GM18498 (cell line): Measurements from ENCODE around the gene CACNA1B.

Source experiments
- ATAC-seq: cut with Tn5 transposase; IDR thresholded peaks from one replicate; pipeline ENCODE4 v1.9.1; 2021; ENCODE audit warnings: mild to moderate bottlenecking, moderate library complexity; ENCODE audit not compliant: unreplicated experiment

CACNA1B gene

GRCh38 chr9:137978262-137978714, 100.7 kb downstream of the CACNA1B start:
- ATAC-seq = no peak

DNA sequence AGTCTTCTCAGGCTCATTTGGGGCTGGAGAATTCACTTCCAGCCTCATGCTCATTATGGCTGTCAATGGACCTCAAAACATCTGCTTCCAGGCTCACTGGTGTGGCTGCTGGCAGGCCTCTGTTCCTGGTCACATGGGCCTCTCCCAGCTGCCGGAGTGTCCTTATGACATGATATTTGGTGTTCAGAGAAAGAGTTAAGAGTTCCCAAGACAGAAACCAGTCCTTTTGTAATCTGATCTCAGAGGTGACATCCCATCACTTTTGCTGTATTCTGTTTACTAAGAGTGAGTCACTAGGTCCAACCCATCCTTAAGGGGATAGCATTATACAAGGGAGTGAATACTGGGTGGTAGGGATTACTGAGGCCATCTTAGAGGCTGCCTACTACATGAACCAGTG, 104.6 kb downstream of the CACNA1B start:
- ATAC-seq = no peak

GRCh38 chr9:137984005-137984404, 106.4 kb downstream of the CACNA1B start:
- ATAC-seq = no peak

DNA sequence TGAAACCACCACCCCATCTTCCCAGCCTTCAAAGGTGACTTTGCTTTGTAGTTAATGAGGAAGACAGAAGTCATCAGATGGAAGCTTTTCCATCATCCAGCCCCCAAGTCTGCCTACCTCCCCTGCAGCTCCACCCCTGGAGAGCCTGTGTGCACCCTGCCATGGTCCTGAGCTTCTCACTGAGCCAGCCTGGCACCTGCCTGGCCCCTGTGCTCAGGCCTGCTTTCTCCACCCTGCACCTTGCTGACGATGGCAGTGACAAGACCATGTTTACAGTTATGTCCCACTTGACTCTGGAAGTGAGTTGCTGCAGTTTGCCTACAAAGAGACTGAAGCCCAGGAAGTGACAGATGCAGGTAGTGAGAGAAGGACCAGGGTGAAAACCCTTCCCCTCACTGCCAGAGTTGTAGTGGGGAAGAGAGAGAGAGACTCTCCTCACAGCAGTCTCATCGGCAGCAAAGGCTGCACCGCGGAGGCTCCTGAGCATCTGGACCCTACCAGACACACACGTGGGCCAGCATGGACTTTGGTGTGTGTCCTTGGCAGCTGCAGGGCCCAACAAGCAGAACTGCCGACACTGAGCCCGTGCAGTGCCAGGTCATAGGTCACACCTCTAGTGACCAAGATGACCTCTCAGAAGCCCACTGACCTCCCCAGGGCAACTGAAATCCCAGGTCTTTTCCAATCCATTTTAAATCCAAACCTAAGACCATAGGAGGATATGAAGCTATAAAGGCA, 107.1 kb downstream of the CACNA1B start:
- no peak for ATAC-seq

GRCh38 chr9:137985637-137986071, 108.1 kb downstream of the CACNA1B start:
- no peak for ATAC-seq

GRCh38 chr9:137986268-137987099, 108.9 kb downstream of the CACNA1B start:
- ATAC-seq = no peak

- ATAC-seq = no peak
Observed at GRCh38 chr9:137987244-137988030, 109.9 kb downstream of the CACNA1B start.

GRCh38 chr9:137988051-137988450, 110.5 kb downstream of the CACNA1B start:
- no peak for ATAC-seq

DNA sequence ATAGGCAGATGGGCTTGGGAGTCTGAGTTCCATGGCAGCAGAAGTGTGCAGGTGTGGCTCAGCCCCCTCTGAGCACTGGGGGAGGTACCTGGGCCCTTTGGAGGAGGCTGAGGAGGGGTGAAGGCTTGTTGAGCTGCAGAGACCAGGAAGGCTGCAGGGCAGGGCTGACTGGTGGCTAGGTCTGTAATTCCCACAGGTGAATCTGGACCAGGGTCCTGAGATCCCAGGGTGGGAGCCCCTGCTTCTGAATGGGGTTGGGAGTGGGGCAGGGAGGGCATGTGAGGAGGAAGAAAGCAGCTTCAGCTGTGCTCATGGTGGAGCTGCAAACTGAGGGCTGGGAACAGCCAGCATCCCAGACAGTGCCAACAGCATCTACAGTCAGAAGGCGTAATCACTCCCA, 111.1 kb downstream of the CACNA1B start:
- no peak for ATAC-seq

- no peak for ATAC-seq
Observed at GRCh38 chr9:137989156-137989555, 111.6 kb downstream of the CACNA1B start.

- no peak for ATAC-seq
Observed at GRCh38 chr9:137989999-137990715, 112.6 kb downstream of the CACNA1B start.

DNA sequence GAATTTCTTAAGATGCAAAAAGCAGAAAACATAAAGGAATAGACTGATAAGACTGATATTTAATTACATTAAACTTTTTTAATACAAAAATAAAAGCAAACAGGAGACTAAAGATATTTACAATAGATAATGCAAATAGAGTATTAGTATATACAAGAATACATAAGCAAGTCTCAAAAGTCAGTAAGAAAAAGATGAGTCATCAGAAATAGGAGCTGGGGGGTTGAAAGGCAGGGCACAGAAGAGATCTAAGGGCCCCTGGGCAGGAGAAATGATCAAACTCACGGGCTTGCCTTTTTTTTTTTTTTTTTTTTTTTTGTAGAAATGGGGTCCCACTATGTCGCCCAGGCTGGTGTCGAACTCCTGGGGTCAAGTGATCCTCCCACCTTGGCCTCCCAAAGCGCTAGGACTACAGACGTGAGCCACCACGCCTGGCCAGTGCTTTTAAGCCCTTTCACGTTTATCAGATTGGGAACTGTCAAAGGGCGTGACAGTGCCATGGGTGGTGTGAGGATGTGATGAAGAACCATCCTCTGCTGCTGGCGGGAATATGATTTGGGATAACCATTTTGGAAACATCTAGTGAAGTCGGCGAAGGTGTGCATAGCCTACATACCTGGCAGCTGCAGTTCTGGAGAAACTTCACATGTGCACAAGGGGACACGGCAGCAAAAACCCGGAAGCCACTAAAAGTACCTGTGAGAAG, 126.1 kb downstream of the CACNA1B start:
- no peak for ATAC-seq

- no peak for ATAC-seq
Observed at GRCh38 chr9:138006576-138007233, 129.1 kb downstream of the CACNA1B start.

DNA sequence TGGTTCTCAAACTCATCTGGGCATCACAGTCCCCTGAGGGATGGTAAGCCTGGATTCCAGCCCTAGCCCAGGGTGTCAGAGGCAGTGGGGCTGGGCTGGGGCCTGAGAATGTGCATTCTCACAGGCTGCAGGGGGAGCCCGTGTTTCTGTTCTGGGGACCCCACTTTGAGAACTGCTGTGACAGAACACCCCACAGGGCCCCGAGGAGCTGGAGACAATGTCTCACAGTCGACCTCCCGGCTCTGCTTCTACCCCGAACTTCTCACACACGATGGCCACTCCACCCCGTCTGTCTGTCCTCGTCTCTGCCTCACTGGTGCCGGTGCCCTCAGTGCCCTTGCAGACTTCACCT, 130.0 kb downstream of the CACNA1B start:
- no peak for ATAC-seq

- ATAC-seq = no peak
Observed at GRCh38 chr9:138007918-138008841, 130.6 kb downstream of the CACNA1B start.

- ATAC-seq = no peak
Observed at GRCh38 chr9:138009016-138009802, 131.6 kb downstream of the CACNA1B start.

- no peak for ATAC-seq
Observed at GRCh38 chr9:138009803-138010690, 132.5 kb downstream of the CACNA1B start.
